ENCODE measurements around the gene MBD4.
"Not testable (repeated sequence)": the region's sequence is repeated elsewhere in the genome, so short reads cannot be mapped to it uniquely, and the experiment has no call there.

Gene MBD4

GRCh38 chr3:129428376-129429079 lies 11.2 kb downstream of the MBD4 start, which contains the start of gene EFCAB12:
Gene EFCAB12 (minus strand): TSS chr3:129428636. CDS start chr3:129428488, 148 bp downstream.
- DNase-seq: peak; percentile 90

GRCh38 chr3:129428007-129428375 lies 11.8 kb downstream of the MBD4 start:
- no peak for DNase-seq

GRCh38 chr3:129425619-129426018 lies 14.1 kb downstream of the MBD4 start:
- DNase-seq: no peak

GRCh38 chr3:129425213-129425612 lies 14.5 kb downstream of the MBD4 start:
- DNase-seq: no peak

- DNase-seq: no peak
These were observed 15.4 kb downstream of the MBD4 start for GRCh38 chr3:129424185-129424841.

- DNase-seq: no peak
These were observed 16.9 kb downstream of the MBD4 start for GRCh38 chr3:129422897-129423296.

- DNase-seq: no peak
These were observed 17.6 kb downstream of the MBD4 start for GRCh38 chr3:129421988-129422745.

GRCh38 chr3:129421236-129421883 lies 18.4 kb downstream of the MBD4 start:
- DNase-seq: no peak

- DNase-seq: no peak
These were observed 20.3 kb downstream of the MBD4 start for GRCh38 chr3:129419476-129419875.

GRCh38 chr3:129418041-129418973 lies 21.4 kb downstream of the MBD4 start:
- DNase-seq: no peak

- no peak for DNase-seq
These were observed 22.4 kb downstream of the MBD4 start for GRCh38 chr3:129417326-129417725.

GRCh38 chr3:129416415-129416814 lies 23.3 kb downstream of the MBD4 start:
- DNase-seq: no peak

- DNase-seq: no peak
These were observed 23.9 kb downstream of the MBD4 start for GRCh38 chr3:129415830-129416229.

GRCh38 chr3:129415378-129415777 lies 24.4 kb downstream of the MBD4 start:
- DNase-seq: no peak

- DNase-seq: no peak
These were observed 25.9 kb downstream of the MBD4 start for GRCh38 chr3:129413687-129414506.

GRCh38 chr3:129413238-129413637 lies 26.5 kb downstream of the MBD4 start:
- not testable (repeated sequence) for DNase-seq

- no peak for DNase-seq
These were observed 27.1 kb downstream of the MBD4 start for GRCh38 chr3:129412542-129413198.

- DNase-seq: no peak
These were observed 28.8 kb downstream of the MBD4 start for GRCh38 chr3:129410971-129411370.

- DNase-seq: no peak
These were observed 30.2 kb downstream of the MBD4 start for GRCh38 chr3:129409541-129409940.

GRCh38 chr3:129404610-129405009 lies 35.1 kb downstream of the MBD4 start:
- DNase-seq: no peak

- no peak for DNase-seq
These were observed 35.6 kb downstream of the MBD4 start for GRCh38 chr3:129404130-129404529.
